ENCODE data around the gene C1QBP.
A peak's percentile ranks its signal among the peaks of the same experiment; 100 is the strongest.
"Not testable (repeated sequence)": the region's sequence is repeated elsewhere in the genome, so short reads cannot be mapped to it uniquely, and the experiment has no call there.

Gene C1QBP

GRCh38 chr17:5431234-5431633, 7.7 kb downstream of the C1QBP start:
- not testable (repeated sequence) for DNase-seq

GRCh38 chr17:5430413-5430999, 8.4 kb downstream of the C1QBP start:
- DNase-seq: no peak

- DNase-seq: no peak
Observed at GRCh38 chr17:5429191-5429887, 9.6 kb downstream of the C1QBP start.

- no peak for DNase-seq
Observed at GRCh38 chr17:5425826-5426225, 13.1 kb downstream of the C1QBP start.

GRCh38 chr17:5424909-5425308, 14.0 kb downstream of the C1QBP start:
- no peak for DNase-seq

- no peak for DNase-seq
Observed at GRCh38 chr17:5422505-5422904, 16.4 kb downstream of the C1QBP start.

GRCh38 chr17:5419959-5420653, 18.8 kb downstream of the C1QBP start, which contains the start of gene RPAIN:
TSS of gene RPAIN (plus strand) at chr17:5420182. CDS start at chr17:5420211, 29 bp downstream.
- DNase-seq: no peak

GRCh38 chr17:5419356-5419958, 19.5 kb downstream of the C1QBP start, which contains the start of gene NUP88:
TSS of gene NUP88 (minus strand) at chr17:5419662. CDS start at chr17:5419650, 12 bp downstream.
- peak; percentile 89 for DNase-seq

GRCh38 chr17:5418858-5419355, 20.0 kb downstream of the C1QBP start:
- DNase-seq: no peak

- DNase-seq: no peak
Observed at GRCh38 chr17:5416901-5417300, 22.1 kb downstream of the C1QBP start.

- no peak for DNase-seq
Observed at GRCh38 chr17:5413682-5414081, 25.3 kb downstream of the C1QBP start.

GRCh38 chr17:5410594-5411272, 28.2 kb downstream of the C1QBP start:
- DNase-seq: no peak

- no peak for DNase-seq
Observed at GRCh38 chr17:5408186-5408585, 30.8 kb downstream of the C1QBP start.

- no peak for DNase-seq
Observed at GRCh38 chr17:5405400-5405799, 33.6 kb downstream of the C1QBP start.

GRCh38 chr17:5399767-5400166, 39.2 kb downstream of the C1QBP start:
- DNase-seq: no peak

- DNase-seq: no peak
Observed at GRCh38 chr17:5396612-5397011, 42.3 kb downstream of the C1QBP start.

GRCh38 chr17:5391678-5392077, 47.3 kb downstream of the C1QBP start:
- no peak for DNase-seq

Measured in NCI-H1417 treated with DMSO at 0.1 percent for 48 hours (cell line).